ENCODE results near the gene PIM2.
A peak's percentile ranks its signal among the peaks of the same experiment; 100 is the strongest.

Gene PIM2

DNA sequence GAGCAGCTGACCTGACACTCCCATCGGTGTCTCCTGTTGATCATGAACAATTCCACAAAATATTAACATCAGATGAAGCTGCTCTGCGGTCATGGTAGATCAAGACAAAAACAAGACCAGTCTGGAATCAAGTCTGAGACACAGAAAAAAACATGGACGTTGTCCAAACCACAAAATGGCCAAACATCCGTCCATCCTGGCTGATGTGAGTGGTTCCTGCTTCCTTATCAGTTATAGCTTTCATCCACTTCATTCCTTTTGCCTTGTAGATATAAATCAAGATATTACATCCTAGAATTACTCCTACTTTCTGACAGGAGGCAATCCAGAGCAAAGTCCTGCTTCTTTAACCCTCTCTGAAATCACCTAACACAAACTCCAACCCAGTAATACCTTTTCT is 54.6 kb downstream of the PIM2 start:
- DNase-seq (ENCODE audit: low read depth) = peak; percentile 96

Measured in amniotic epithelial cell (primary cell).